Tibial artery (tissue), 4 donors: ENCODE measurements around the gene TMEM250.

Experiments
- DNase-seq, 2 donors: peaks; one replicate each; pipeline ENCODE4 v3.0.0-alpha.2; 2019
- H3K27ac ChIP-seq, 2 donors: fragments of 200-600 bp; sonication (generic) in 1 of 2; 1 replicate in 1 of 2; 2 replicates in 1 of 2; pipeline ENCODE4 v1.5.1; 2018 to 2019; ENCODE audit warnings: mild to moderate bottlenecking in 1 of 2
- H3K27me3 ChIP-seq, 2 donors: fragments of 200-600 bp; sonication (generic) in 1 of 2; one replicate each; pipeline versions ENCODE4 v1.5.1 to v1.6.0; 2016 to 2019
- H3K36me3 ChIP-seq, 3 donors: fragments of 200-600 bp; sonication (generic) in 2 of 3; one replicate each; pipeline ENCODE4 v1.5.1; 2016 to 2019; ENCODE audit warnings: mild to moderate bottlenecking in 2 of 3
- H3K4me1 ChIP-seq, 4 donors: fragments of 200-600 bp; sonication (generic) in 2 of 4; 1 replicate in 3 of 4; 2 replicates in 1 of 4; pipeline ENCODE4 v1.5.1; 2016 to 2019
- H3K4me3 ChIP-seq, 2 donors: fragments of 200-600 bp; sonication (generic) in 1 of 2; 1 replicate in 1 of 2; 2 replicates in 1 of 2; pipeline ENCODE4 v1.5.1; 2018 to 2019; ENCODE audit warnings: mild to moderate bottlenecking in 2 of 2
- H3K9me3 ChIP-seq, 3 donors: fragments of 200-600 bp; sonication (generic) in 1 of 3; one replicate each; pipeline ENCODE4 v1.5.1; 2016 to 2019
- CTCF ChIP-seq, 2 experiments: fragments of 200-600 bp in 1 of 2; fragments of 450-650 bp in 1 of 2; IDR thresholded peaks; one replicate each; pipeline ENCODE4 v1.5.1; 2017 to 2019; ENCODE audit warnings: antibody characterized with exemption in 2 of 2, mild to moderate bottlenecking in 1 of 2, moderate library complexity in 1 of 2
- intact Hi-C: fragments of 100-400 bp; cut with DNase I; formaldehyde crosslinking; loops from one replicate; pipeline ENCODE4 v1.15.0; 2023; ENCODE audit warnings: low total_unique reads

The TMEM250 gene

GRCh38 chr9:136119883-136120393 lies 1.3 kb upstream of the TMEM250 start:
- DNase-seq = no peak
- peak overlapping the region; percentile 96 to 98 for H3K27ac ChIP-seq
- H3K9me3 ChIP-seq = no peaks in the 10 kb centered on the region
- intact Hi-C loops = loop anchor here (1.0 to 5.0 kb wide), 2 partner anchors 33 to 254 kb away; no protein-coding TSS in a partner anchor
- peaks cover 0 to 43% (median 24%) of the 10 kb centered on the region in 4 donors for H3K4me1 ChIP-seq
- H3K4me3 ChIP-seq = peak overlapping the region; percentile 74 to 97
- TF ChIP-seq CTCF (IDR thresholded peaks at IDR 0.05) = no peak
- peaks cover 0 to 12% of the 10 kb centered on the region in 2 donors for H3K27me3 ChIP-seq
- H3K36me3 ChIP-seq = peaks cover 0 to 22% (median 19%) of the 10 kb centered on the region in 3 donors

- DNase-seq = peak in 1 of 2 donors; percentile 76
- Histone ChIP-seq H3K27ac (peak overlapping the region; percentile 96 to 98), H3K4me1 (peaks cover 0 to 43% (median 24%) of the 10 kb centered on the region in 4 donors), H3K36me3 (peaks cover 0 to 29% (median 19%) of the 10 kb centered on the region in 3 donors), H3K9me3 (no peaks in the 10 kb centered on the region), H3K27me3 (peaks cover 0 to 5% of the 10 kb centered on the region in 2 donors), H3K4me3 (peak overlapping the region; percentile 74 to 97)
- intact Hi-C loops = no loop called here
- peak in 1 of 2 experiments; percentile 14 for TF ChIP-seq CTCF (IDR thresholded peaks at IDR 0.05)
Observed at GRCh38 chr9:136119061-136119882, 597 bp upstream of the TMEM250 start.

- intact Hi-C loops = no loop called here
- H3K9me3 ChIP-seq = no peaks in the 10 kb centered on the region
- peak overlapping the region; percentile 74 to 97 for H3K4me3 ChIP-seq
- peaks cover 0 to 35% (median 19%) of the 10 kb centered on the region in 3 donors for H3K36me3 ChIP-seq
- no peak for DNase-seq
- peak overlapping the region; percentile 96 to 98 for H3K27ac ChIP-seq
- H3K27me3 ChIP-seq = no peaks in the 10 kb centered on the region
- TF ChIP-seq CTCF (IDR thresholded peaks at IDR 0.05) = no peak
- peaks cover 0 to 40% (median 22%) of the 10 kb centered on the region in 4 donors for H3K4me1 ChIP-seq
Observed at GRCh38 chr9:136117916-136118319, 757 bp downstream of the TMEM250 start.

GRCh38 chr9:136117291-136117915 lies 1.3 kb downstream of the TMEM250 start:
- Histone ChIP-seq H3K36me3 (peaks cover 0 to 35% (median 19%) of the 10 kb centered on the region in 3 donors), H3K9me3 (no peaks in the 10 kb centered on the region), H3K4me1 (peaks cover 0 to 34% (median 20%) of the 10 kb centered on the region in 4 donors), H3K4me3 (peak overlapping the region; percentile 74 to 97), H3K27me3 (no peaks in the 10 kb centered on the region), H3K27ac (peak overlapping the region; percentile 96 to 98)
- DNase-seq = no peak
- TF ChIP-seq CTCF (IDR thresholded peaks at IDR 0.05) = no peak
- intact Hi-C loops = no loop called here

GRCh38 chr9:136116360-136117098 lies 2.1 kb downstream of the TMEM250 start:
- intact Hi-C loops = no loop called here
- H3K27me3 ChIP-seq = no peaks in the 10 kb centered on the region
- no peak for TF ChIP-seq CTCF (IDR thresholded peaks at IDR 0.05)
- H3K27ac ChIP-seq = no peak overlapping the region
- DNase-seq = no peak
- H3K4me1 ChIP-seq = peaks cover 0 to 34% (median 20%) of the 10 kb centered on the region in 4 donors
- no peaks in the 10 kb centered on the region for H3K9me3 ChIP-seq
- no peak overlapping the region for H3K4me3 ChIP-seq
- H3K36me3 ChIP-seq = peaks cover 0 to 35% (median 19%) of the 10 kb centered on the region in 3 donors
